IPS-20b (cell line): ENCODE data around the gene TNS1.

Source experiments
- H3K27ac ChIP-seq: one replicate; pipeline ENCODE4 v1.5.1; 2013; ENCODE audit warnings: low read length
- H3K27me3 ChIP-seq: 2 replicates; pipeline ENCODE4 v1.6.1; 2013; ENCODE audit warnings: mild to moderate bottlenecking, low read length, inconsistent platforms; ENCODE audit not compliant: insufficient read depth
- H3K36me3 ChIP-seq: 2 replicates; pipeline ENCODE4 v1.6.1; 2013; ENCODE audit warnings: low read depth, mild to moderate bottlenecking, inconsistent platforms, low read length, moderate library complexity; ENCODE audit not compliant: insufficient read depth
- H3K4me1 ChIP-seq: 2 replicates; pipeline ENCODE4 v1.6.1; 2013; ENCODE audit warnings: mild to moderate bottlenecking, control low read depth, inconsistent platforms, low read length, moderate library complexity; ENCODE audit not compliant: insufficient read depth
- H3K4me3 ChIP-seq: 2 replicates; pipeline ENCODE4 v1.5.1; 2013; ENCODE audit warnings: mild to moderate bottlenecking, low read length, inconsistent platforms
- H3K9ac ChIP-seq: 2 replicates; pipeline ENCODE4 v1.6.1; 2013; ENCODE audit warnings: low read depth, mild to moderate bottlenecking, inconsistent platforms, low read length, moderate library complexity
- H3K9me3 ChIP-seq: 2 replicates; pipeline ENCODE4 v1.6.1; 2013; ENCODE audit warnings: mild to moderate bottlenecking, low read depth, low read length, inconsistent platforms; ENCODE audit not compliant: insufficient read depth

Gene TNS1

GRCh38 chr2:217847552-217848350, 155.0 kb downstream of the TNS1 start:
- Histone ChIP-seq H3K4me3 (no peak overlapping the region), H3K36me3 (no peaks in the 10 kb centered on the region), H3K9me3 (peaks cover 10% of the 10 kb centered on the region; the same call in 1 of the 2 replicates), H3K4me1 (no peaks in the 10 kb centered on the region), H3K9ac (no peak overlapping the region), H3K27me3 (no peaks in the 10 kb centered on the region), H3K27ac (no peak overlapping the region)

GRCh38 chr2:217847115-217847514, 155.7 kb downstream of the TNS1 start:
- Histone ChIP-seq H3K36me3 (no peaks in the 10 kb centered on the region), H3K9ac (no peak overlapping the region), H3K4me1 (no peaks in the 10 kb centered on the region), H3K9me3 (peaks cover 10% of the 10 kb centered on the region; the same call in 1 of the 2 replicates), H3K27me3 (no peaks in the 10 kb centered on the region), H3K4me3 (no peak overlapping the region), H3K27ac (no peak overlapping the region)

GRCh38 chr2:217846321-217846743, 156.5 kb downstream of the TNS1 start:
- H3K27me3 ChIP-seq = no peaks in the 10 kb centered on the region
- no peak overlapping the region for H3K4me3 ChIP-seq
- H3K36me3 ChIP-seq = no peaks in the 10 kb centered on the region
- H3K4me1 ChIP-seq = no peaks in the 10 kb centered on the region
- H3K27ac ChIP-seq = no peak overlapping the region
- no peak overlapping the region for H3K9ac ChIP-seq
- peaks cover 10% of the 10 kb centered on the region; the same call in 1 of the 2 replicates for H3K9me3 ChIP-seq

- Histone ChIP-seq H3K9ac (no peak overlapping the region), H3K27me3 (no peaks in the 10 kb centered on the region), H3K4me3 (no peak overlapping the region), H3K36me3 (no peaks in the 10 kb centered on the region), H3K4me1 (no peaks in the 10 kb centered on the region), H3K27ac (no peak overlapping the region), H3K9me3 (peaks cover 10% of the 10 kb centered on the region; the same call in 1 of the 2 replicates)
Measured at GRCh38 chr2:217845301-217845700, 157.5 kb downstream of the TNS1 start.

- Histone ChIP-seq H3K36me3 (no peaks in the 10 kb centered on the region), H3K27me3 (no peaks in the 10 kb centered on the region), H3K27ac (no peak overlapping the region), H3K9me3 (peaks cover 10% of the 10 kb centered on the region; the same call in 1 of the 2 replicates), H3K9ac (no peak overlapping the region), H3K4me3 (no peak overlapping the region), H3K4me1 (no peaks in the 10 kb centered on the region)
Measured at GRCh38 chr2:217844696-217845095, 158.1 kb downstream of the TNS1 start.

- no peak overlapping the region for H3K9ac ChIP-seq
- no peak overlapping the region for H3K27ac ChIP-seq
- peaks cover 10% of the 10 kb centered on the region; the same call in 1 of the 2 replicates for H3K9me3 ChIP-seq
- no peaks in the 10 kb centered on the region for H3K27me3 ChIP-seq
- H3K4me1 ChIP-seq = no peaks in the 10 kb centered on the region
- no peaks in the 10 kb centered on the region for H3K36me3 ChIP-seq
- no peak overlapping the region for H3K4me3 ChIP-seq
Measured at GRCh38 chr2:217843324-217843723, 159.5 kb downstream of the TNS1 start.

GRCh38 chr2:217842017-217842416, 160.8 kb downstream of the TNS1 start:
- H3K9me3 ChIP-seq = peaks cover 10% of the 10 kb centered on the region; the same call in 1 of the 2 replicates
- H3K27ac ChIP-seq = no peak overlapping the region
- H3K4me3 ChIP-seq = no peak overlapping the region
- H3K9ac ChIP-seq = no peak overlapping the region
- H3K36me3 ChIP-seq = no peaks in the 10 kb centered on the region
- H3K27me3 ChIP-seq = no peaks in the 10 kb centered on the region
- H3K4me1 ChIP-seq = no peaks in the 10 kb centered on the region; the same call in 1 of the 2 replicates

GRCh38 chr2:217840522-217840921, 162.3 kb downstream of the TNS1 start:
- Histone ChIP-seq H3K4me1 (peaks cover 6% of the 10 kb centered on the region; the same call in 1 of the 2 replicates), H3K27ac (no peak overlapping the region), H3K9ac (no peak overlapping the region), H3K9me3 (peaks cover 10% of the 10 kb centered on the region; the same call in 1 of the 2 replicates), H3K36me3 (no peaks in the 10 kb centered on the region), H3K4me3 (no peak overlapping the region), H3K27me3 (no peaks in the 10 kb centered on the region)

GRCh38 chr2:217839750-217840107, 163.1 kb downstream of the TNS1 start:
- Histone ChIP-seq H3K9ac (no peak overlapping the region), H3K4me1 (peaks cover 6% of the 10 kb centered on the region; the same call in 1 of the 2 replicates), H3K4me3 (no peak overlapping the region), H3K9me3 (peaks cover 6% of the 10 kb centered on the region; the same call in 1 of the 2 replicates), H3K27ac (no peak overlapping the region), H3K36me3 (no peaks in the 10 kb centered on the region), H3K27me3 (no peaks in the 10 kb centered on the region)

- H3K4me3 ChIP-seq = no peak overlapping the region
- no peak overlapping the region for H3K27ac ChIP-seq
- peaks cover 1% of the 10 kb centered on the region; the same call in 1 of the 2 replicates for H3K9me3 ChIP-seq
- H3K36me3 ChIP-seq = no peaks in the 10 kb centered on the region
- peaks cover 6% of the 10 kb centered on the region; the same call in 1 of the 2 replicates for H3K4me1 ChIP-seq
- no peaks in the 10 kb centered on the region for H3K27me3 ChIP-seq
- H3K9ac ChIP-seq = no peak overlapping the region
Measured at GRCh38 chr2:217839073-217839749, 163.6 kb downstream of the TNS1 start.

- H3K27me3 ChIP-seq = no peaks in the 10 kb centered on the region
Measured at GRCh38 chr2:217838409-217838831, 164.4 kb downstream of the TNS1 start.

More at GRCh38 chr2:217838409-217838831, 164.4 kb downstream of the TNS1 start:
- H3K4me1 ChIP-seq = peaks cover 6% of the 10 kb centered on the region; the same call in 1 of the 2 replicates
- H3K9me3 ChIP-seq = no peaks in the 10 kb centered on the region
- no peaks in the 10 kb centered on the region for H3K36me3 ChIP-seq
- no peak overlapping the region for H3K4me3 ChIP-seq
- no peak overlapping the region for H3K9ac ChIP-seq
- H3K27ac ChIP-seq = no peak overlapping the region
